ENCODE results near the gene NOTCH1.

DNA sequence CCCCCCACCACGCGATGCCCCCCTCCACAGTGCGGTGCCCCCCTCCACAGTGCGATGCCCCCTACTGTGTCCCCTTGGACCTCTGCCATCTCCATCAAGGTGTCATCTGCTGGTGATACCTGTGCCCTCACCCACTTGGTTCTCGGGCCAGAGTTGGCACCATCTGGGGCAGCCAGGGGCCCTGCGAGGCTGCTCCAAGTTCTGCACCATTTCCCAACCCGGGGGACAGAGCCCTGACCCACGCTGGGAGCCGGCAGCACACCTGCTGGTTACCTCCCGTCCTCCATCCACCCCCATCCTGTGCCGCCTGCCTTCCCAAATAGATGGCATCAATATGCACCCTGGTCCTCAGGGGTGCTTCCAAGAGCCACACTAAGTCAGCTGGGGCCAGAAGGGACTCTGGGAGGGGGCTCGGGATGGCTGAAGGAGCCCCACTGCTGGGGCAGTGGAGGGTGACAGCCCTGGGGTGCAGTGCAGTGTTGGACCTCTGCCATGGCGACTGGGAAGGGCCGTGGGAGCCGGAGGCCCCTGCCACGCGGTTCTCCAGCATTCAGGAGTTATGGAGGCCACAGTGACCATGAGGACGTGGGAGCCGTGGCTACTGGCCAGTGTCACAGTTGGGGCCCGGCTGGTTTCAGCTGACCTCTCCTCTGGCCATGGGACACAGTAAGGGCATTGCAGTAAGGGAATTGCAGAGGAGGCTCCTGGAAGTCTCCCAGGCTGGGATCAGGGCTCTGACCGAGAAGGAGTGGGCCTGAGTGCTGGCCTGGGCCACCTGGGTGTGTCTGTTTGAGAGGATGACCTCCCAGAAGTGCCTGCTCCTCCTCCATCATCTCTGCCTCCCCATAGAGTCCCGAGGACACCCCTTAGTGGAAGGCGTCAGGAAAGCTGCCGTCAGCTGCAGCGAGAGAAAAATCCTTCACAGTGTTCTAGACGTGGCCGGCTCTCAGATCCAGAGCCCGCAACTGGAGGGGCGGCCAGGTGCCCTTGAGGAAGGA lies 44.2 kb upstream of the NOTCH1 start:
- TF ChIP-seq PATZ1 (CRISPR knock-in tag; IDR thresholded peaks at IDR 0.05; ENCODE audit: borderline replicate concordance) = no peak
- TF ChIP-seq ZFP3 (CRISPR knock-in tag; IDR thresholded peaks at IDR 0.05) = no peak
- no peak for TF ChIP-seq OSR1 (CRISPR knock-in tag; IDR thresholded peaks at IDR 0.05)
- TF ChIP-seq, protein P1, sequence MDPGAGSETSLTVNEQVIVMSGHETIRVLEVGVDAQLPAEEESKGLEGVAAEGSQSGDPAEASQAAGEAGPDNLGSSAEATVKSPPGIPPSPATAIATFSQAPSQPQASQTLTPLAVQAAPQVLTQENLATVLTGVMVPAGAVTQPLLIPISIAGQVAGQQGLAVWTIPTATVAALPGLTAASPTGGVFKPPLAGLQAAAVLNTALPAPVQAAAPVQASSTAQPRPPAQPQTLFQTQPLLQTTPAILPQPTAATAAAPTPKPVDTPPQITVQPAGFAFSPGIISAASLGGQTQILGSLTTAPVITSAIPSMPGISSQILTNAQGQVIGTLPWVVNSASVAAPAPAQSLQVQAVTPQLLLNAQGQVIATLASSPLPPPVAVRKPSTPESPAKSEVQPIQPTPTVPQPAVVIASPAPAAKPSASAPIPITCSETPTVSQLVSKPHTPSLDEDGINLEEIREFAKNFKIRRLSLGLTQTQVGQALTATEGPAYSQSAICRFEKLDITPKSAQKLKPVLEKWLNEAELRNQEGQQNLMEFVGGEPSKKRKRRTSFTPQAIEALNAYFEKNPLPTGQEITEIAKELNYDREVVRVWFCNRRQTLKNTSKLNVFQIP (CRISPR knock-in tag; IDR thresholded peaks at IDR 0.05; ENCODE audit: borderline replicate concordance, low read depth) = no peak
- TF ChIP-seq ZC3H10 (CRISPR knock-in tag; IDR thresholded peaks at IDR 0.05) = no peak

Data from SK-N-SH treated with all-trans-retinoic acid at 6 μM for 48 hours (cell line).